Heart right ventricle (tissue), 16 donors: ENCODE results near the gene CDX2. TPM values are rescaled to one million over a fixed set of nuclear protein-coding genes. Genes with fewer than 3 reads are reported as not detected.

Source experiments
- ATAC-seq, 8 donors: fragments of 200-7000 bp; cut with Tn5 transposase; one replicate each; pipeline ENCODE4 v1.9.1; 2020; ENCODE audit warnings: mild to moderate bottlenecking in 8 of 8, moderate library complexity in 8 of 8, moderate number of reproducible peaks in 1 of 8
- DNase-seq, 2 donors: peaks; one replicate each; pipeline ENCODE4 v3.0.0-alpha.2; 2020
- H3K27ac ChIP-seq, 10 donors: fragments of 200-600 bp; sonication (generic) in 2 of 10; one replicate each; pipeline versions ENCODE4 v1.5.0 to v1.8.0; 2020 to 2022; ENCODE audit warnings: mild to moderate bottlenecking in 3 of 10
- H3K27me3 ChIP-seq, 7 donors: fragments of 200-600 bp; one replicate each; pipeline ENCODE4 v1.8.0; 2021 to 2022; ENCODE audit warnings: mild to moderate bottlenecking in 2 of 7
- H3K36me3 ChIP-seq, 9 donors: fragments of 200-600 bp; sonication (generic) in 1 of 9; one replicate each; pipeline versions ENCODE4 v1.5.0 to v1.8.0; 2020 to 2022; ENCODE audit warnings: mild to moderate bottlenecking in 2 of 9
- H3K4me1 ChIP-seq, 9 donors: fragments of 200-600 bp; sonication (generic) in 1 of 9; one replicate each; pipeline versions ENCODE4 v1.5.0 to v1.8.0; 2020 to 2022; ENCODE audit warnings: mild to moderate bottlenecking in 4 of 9
- H3K4me3 ChIP-seq, 10 donors: fragments of 200-600 bp; sonication (generic) in 2 of 10; one replicate each; pipeline versions ENCODE4 v1.5.0 to v1.8.0; 2020 to 2022; ENCODE audit warnings: mild to moderate bottlenecking in 7 of 10, moderate library complexity in 2 of 10
- H3K9me3 ChIP-seq, 11 donors: fragments of 200-600 bp in 10 of 11; sonication (generic) in 2 of 11; one replicate each; pipeline versions ENCODE4 v1.5.0 to v1.8.0; 2013 to 2022; ENCODE audit warnings: mild to moderate bottlenecking in 2 of 11, control low read depth in 1 of 11, moderate library complexity in 1 of 11
- CTCF ChIP-seq, 9 donors: fragments of 200-600 bp; sonication (generic) in 2 of 9; IDR thresholded peaks; one replicate each; pipeline versions ENCODE4 v1.5.0 to v1.8.0; 2021 to 2022; ENCODE audit warnings: antibody characterized with exemption in 9 of 9, mild to moderate bottlenecking in 5 of 9, moderate library complexity in 1 of 9
- WGBS, 2 donors: extraction: QIAGEN DNeasy Blood & Tissue Kit; methylation state at CpG; one replicate each; pipeline ENCODE4 v1.1.7; 2013; ENCODE audit warnings: inconsistent platforms in 1 of 2; 5-methylcytosine and 5-hydroxymethylcytosine counted together
- intact Hi-C, 10 donors: fragments of 100-400 bp; cut with DNase I; formaldehyde crosslinking; loops; one replicate each; pipeline versions ENCODE4 v1.11.1 to v1.14.2; 2022
- polyA plus RNA-seq, 2 donors: library from polyadenylated mRNA; stranded (reverse); fragments of 200-250 nt; gene quantifications; one replicate each; pipeline ENCODE4 v1.2.3, GENCODE V29; 2013
- total RNA-seq, 10 donors: library from RNA; stranded (reverse); fragmentation: NEBNext Ultra II Directional in 3 of 10; extraction: Animal tissue kit (Norgen Biotek cat#: 25700) in 3 of 10; gene quantifications; one replicate each; pipeline versions ENCODE4 v1.2.1 to v1.2.4, GENCODE V29; 2021 to 2023
- donor health status: Arrhythmogenic right ventricular cardiomyopathy.
- donor health status: ischemic (EF 13 %, LVEDD 7.1; RV severe dilation, severe dysfunction).
- donor health status: healthy with polysubstance abuse.
- donor health status: DM: no; HTN: yes; CAD: no.
- donor health status: DM: no; HTN: no; CAD: no.
- donor health status: ischemic (EF 25% LVEDD 6.9; RV normal size, moderate dysfunction).
- donor health status: ischemic (EF 25% LVEDD 5.7; RV mildly dilated, moderate dysfunction).
- donor health status: healthy.
- donor health status: DM: yes; HTN: yes; CAD: no.
- donor health status: Ischemic cardiomyopathy.
- donor health status: ischemic (EF 35%, LVEDD 5.7; RV mildly dilated, moderate dysfunction).
- donor health status: nonischemic (EF 11% LVEDD 7.7; RV severe dilation, severe dysfunction).
- donor health status: DM: yes; HTN: yes; CAD: no.
- donor health status: PGD.
- donor health status: ischemic (EF 29% LVEDD 5.4; RV normal size, mild dysfunction).
- donor health status: nonischemic (EF 23%, LVEDD 6.1; RV moderate dilation, normal function).

CDX2 gene
- total and polyA plus RNA-seq, 12 donors, result not detected

GRCh38 chr13:27917121-27917947 lies 51.8 kb downstream of the CDX2 start:
- no peak for TF ChIP-seq CTCF (IDR thresholded peaks at IDR 0.05)
- Histone ChIP-seq H3K4me1 (peaks cover 7 to 50% (median 38%) of the 10 kb centered on the region in 9 donors), H3K27me3 (peaks cover 62 to 100% (median 100%) of the 10 kb centered on the region in 7 donors), H3K4me3 (peak overlapping the region in 3 of 10 donors; percentile 1 to 5 (median 2)), H3K36me3 (no peaks in the 10 kb centered on the region), H3K27ac (no peak overlapping the region), H3K9me3 (no peaks in the 10 kb centered on the region)
- 2 to 5% methylated on average over 48 of the region's 48 CpGs for WGBS, 2 donors
- ATAC-seq, result no peak
- intact Hi-C loops, result no loop called here
- DNase-seq, result no peak

- Histone ChIP-seq H3K9me3 (no peaks in the 10 kb centered on the region), H3K4me3 (no peak overlapping the region), H3K27ac (no peak overlapping the region), H3K36me3 (no peaks in the 10 kb centered on the region), H3K4me1 (peaks cover 4 to 37% (median 22%) of the 10 kb centered on the region in 9 donors), H3K27me3 (peaks cover 45 to 99% (median 97%) of the 10 kb centered on the region in 7 donors)
- TF ChIP-seq CTCF (IDR thresholded peaks at IDR 0.05), result no peak
- 47 to 52% methylated on average over 10 of the region's 10 CpGs for WGBS, 2 donors
- ATAC-seq, result no peak
- intact Hi-C loops, result no loop called here
- DNase-seq, result no peak
Observed at GRCh38 chr13:27915301-27916207, 53.6 kb downstream of the CDX2 start.

- no peak for TF ChIP-seq CTCF (IDR thresholded peaks at IDR 0.05)
- H3K27ac ChIP-seq, result no peak overlapping the region
- H3K4me1 ChIP-seq, result peaks cover 0 to 16% (median 8%) of the 10 kb centered on the region in 9 donors
- no peaks in the 10 kb centered on the region for H3K36me3 ChIP-seq
- no peak overlapping the region for H3K4me3 ChIP-seq
- H3K27me3 ChIP-seq, result peaks cover 24 to 99% (median 94%) of the 10 kb centered on the region in 7 donors
- WGBS, 2 donors, result 68 to 81% methylated on average over 1 of the region's 1 CpG
- intact Hi-C loops, result no loop called here
- ATAC-seq, result no peak
- no peak for DNase-seq
- no peaks in the 10 kb centered on the region for H3K9me3 ChIP-seq
Observed at GRCh38 chr13:27913160-27913559, 56.0 kb downstream of the CDX2 start.

GRCh38 chr13:27911521-27911920 lies 57.6 kb downstream of the CDX2 start:
- no peaks in the 10 kb centered on the region for H3K36me3 ChIP-seq
- H3K4me3 ChIP-seq, result no peak overlapping the region
- TF ChIP-seq CTCF (IDR thresholded peaks at IDR 0.05), result no peak
- ATAC-seq, result no peak
- DNase-seq, result no peak
- 47 to 48% methylated on average over 2 of the region's 2 CpGs for WGBS, 2 donors
- H3K27me3 ChIP-seq, result peaks cover 17 to 97% (median 93%) of the 10 kb centered on the region in 7 donors
- H3K27ac ChIP-seq, result no peak overlapping the region
- H3K4me1 ChIP-seq, result no peaks in the 10 kb centered on the region
- intact Hi-C loops, result no loop called here
- H3K9me3 ChIP-seq, result no peaks in the 10 kb centered on the region
